Measurements from ENCODE around the gene TMEM132C. TPM values are rescaled to one million over a fixed set of nuclear protein-coding genes. Genes with fewer than 3 reads are reported as not detected.

The TMEM132C gene
- total RNA-seq, 1 experiment from 2014 or later = not detected

GRCh38 chr12:128581321-128581761, 314.4 kb downstream of the TMEM132C start:
- Histone ChIP-seq H3K4me1 (ENCODE audit: insufficient read depth, low read length) (no peaks in the 10 kb centered on the region), H3K9me2 (replicated peaks; ENCODE audit: low read length) (no peaks in the 10 kb centered on the region), H3K36me3 (ENCODE audit: low read depth, low read length) (no peaks in the 10 kb centered on the region), H3K4me2 (ENCODE audit: low read length) (no peak overlapping the region), H3K4me3 (ENCODE audit: low read length) (no peak overlapping the region), H4K20me1 (ENCODE audit: low read length) (no peaks in the 10 kb centered on the region), H3K27me3 (ENCODE audit: low read length) (peaks cover 6% of the 10 kb centered on the region), H2AFZ (ENCODE audit: low read length) (no peak overlapping the region), H3K27ac (ENCODE audit: low read length) (no peak overlapping the region), H3K79me2 (ENCODE audit: low read length) (no peaks in the 10 kb centered on the region), H3F3A (ENCODE audit: low read length, unreplicated experiment) (no peaks in the 10 kb centered on the region), H3K9ac (ENCODE audit: low read length) (no peak overlapping the region), H3K9me3 (ENCODE audit: low read length) (no peaks in the 10 kb centered on the region)
- intact Hi-C loops (cut with micrococcal nuclease) = no loop called here
- ChIA-PET CTCF (no interaction called here), POLR2A (ENCODE audit: unreplicated experiment) (no interaction called here)
- ATAC-seq (no peak), DNase-seq (no peak)
- TF ChIP-seq EZH2phosphoT487 (IDR thresholded peaks at IDR 0.05; ENCODE audit: borderline replicate concordance, low read length) (no peak), EZH2 (IDR thresholded peaks at IDR 0.05; ENCODE audit: low read length, unreplicated experiment) (no peak), CTCF (conservative IDR thresholded peaks at IDR 0.05; ENCODE audit: low read depth, low read length) (no peak)
- no TSS peak for BruUV-seq (replicated peaks)

GRCh38 chr12:128583453-128583852, 316.5 kb downstream of the TMEM132C start:
- TF ChIP-seq CTCF (conservative IDR thresholded peaks at IDR 0.05; ENCODE audit: low read depth, low read length) = peak; percentile 28; the same call in 1 of the 2 replicates
- no peak for TF ChIP-seq EZH2 (IDR thresholded peaks at IDR 0.05; ENCODE audit: low read length, unreplicated experiment)
- ATAC-seq (no peak), DNase-seq (no peak)
- Histone ChIP-seq H3K9ac (ENCODE audit: low read length) (no peak overlapping the region), H3K27ac (ENCODE audit: low read length) (no peak overlapping the region), H3K4me3 (ENCODE audit: low read length) (no peak overlapping the region), H3K27me3 (ENCODE audit: low read length) (peaks cover 21% of the 10 kb centered on the region), H3K9me3 (ENCODE audit: low read length) (no peaks in the 10 kb centered on the region), H2AFZ (ENCODE audit: low read length) (no peak overlapping the region), H3K4me1 (ENCODE audit: insufficient read depth, low read length) (no peaks in the 10 kb centered on the region), H4K20me1 (ENCODE audit: low read length) (no peaks in the 10 kb centered on the region), H3K4me2 (ENCODE audit: low read length) (no peak overlapping the region), H3K9me2 (replicated peaks; ENCODE audit: low read length) (no peaks in the 10 kb centered on the region), H3K36me3 (ENCODE audit: low read depth, low read length) (no peaks in the 10 kb centered on the region), H3K79me2 (ENCODE audit: low read length) (no peaks in the 10 kb centered on the region), H3F3A (ENCODE audit: low read length, unreplicated experiment) (no peaks in the 10 kb centered on the region)
- BruUV-seq (replicated peaks) = no TSS peak
- CTCF ChIA-PET = no interaction called here
- intact Hi-C loops (cut with micrococcal nuclease) = no loop called here
- POLR2A ChIA-PET (ENCODE audit: unreplicated experiment) = no interaction called here

- POLR2A ChIA-PET (ENCODE audit: unreplicated experiment) = no interaction called here
These were observed 319.6 kb downstream of the TMEM132C start for GRCh38 chr12:128586451-128587029.

More at GRCh38 chr12:128586451-128587029, 319.6 kb downstream of the TMEM132C start:
- TF ChIP-seq CTCF (conservative IDR thresholded peaks at IDR 0.05; ENCODE audit: low read depth, low read length) (no peak), EZH2phosphoT487 (IDR thresholded peaks at IDR 0.05; ENCODE audit: borderline replicate concordance, low read length) (no peak), EZH2 (IDR thresholded peaks at IDR 0.05; ENCODE audit: low read length, unreplicated experiment) (no peak)
- peaks cover 21% of the 10 kb centered on the region for H3K27me3 ChIP-seq (ENCODE audit: low read length)
- CTCF ChIA-PET = no interaction called here
- no peak overlapping the region for H2AFZ ChIP-seq (ENCODE audit: low read length)
- no peaks in the 10 kb centered on the region for H3K4me1 ChIP-seq (ENCODE audit: insufficient read depth, low read length)
- H3K36me3 ChIP-seq (ENCODE audit: low read depth, low read length) = no peaks in the 10 kb centered on the region
- intact Hi-C loops (cut with micrococcal nuclease) = no loop called here
- H3K4me3 ChIP-seq (ENCODE audit: low read length) = no peak overlapping the region
- no peak overlapping the region for H3K4me2 ChIP-seq (ENCODE audit: low read length)
- BruUV-seq (replicated peaks) = no TSS peak
- no peaks in the 10 kb centered on the region for H3K79me2 ChIP-seq (ENCODE audit: low read length)
- no peak for ATAC-seq
- no peaks in the 10 kb centered on the region for H3K9me2 ChIP-seq (replicated peaks; ENCODE audit: low read length)
- H3K27ac ChIP-seq (ENCODE audit: low read length) = no peak overlapping the region
- no peaks in the 10 kb centered on the region for H3K9me3 ChIP-seq (ENCODE audit: low read length)
- H3F3A ChIP-seq (ENCODE audit: low read length, unreplicated experiment) = no peaks in the 10 kb centered on the region
- no peak overlapping the region for H3K9ac ChIP-seq (ENCODE audit: low read length)
- no peak for DNase-seq
- H4K20me1 ChIP-seq (ENCODE audit: low read length) = no peaks in the 10 kb centered on the region
